ENCODE measurements around the gene STYK1. TPM values are rescaled to one million over a fixed set of nuclear protein-coding genes. Genes with fewer than 3 reads are reported as not detected.

Gene STYK1
- total RNA-seq, 1 donor from 2014 or later: 0.79 TPM

- H3K4me1 Mint-ChIP-seq (ENCODE audit: low read depth): peaks cover 5% of the 10 kb centered on the region
- TF ChIP-seq, protein P1, sequence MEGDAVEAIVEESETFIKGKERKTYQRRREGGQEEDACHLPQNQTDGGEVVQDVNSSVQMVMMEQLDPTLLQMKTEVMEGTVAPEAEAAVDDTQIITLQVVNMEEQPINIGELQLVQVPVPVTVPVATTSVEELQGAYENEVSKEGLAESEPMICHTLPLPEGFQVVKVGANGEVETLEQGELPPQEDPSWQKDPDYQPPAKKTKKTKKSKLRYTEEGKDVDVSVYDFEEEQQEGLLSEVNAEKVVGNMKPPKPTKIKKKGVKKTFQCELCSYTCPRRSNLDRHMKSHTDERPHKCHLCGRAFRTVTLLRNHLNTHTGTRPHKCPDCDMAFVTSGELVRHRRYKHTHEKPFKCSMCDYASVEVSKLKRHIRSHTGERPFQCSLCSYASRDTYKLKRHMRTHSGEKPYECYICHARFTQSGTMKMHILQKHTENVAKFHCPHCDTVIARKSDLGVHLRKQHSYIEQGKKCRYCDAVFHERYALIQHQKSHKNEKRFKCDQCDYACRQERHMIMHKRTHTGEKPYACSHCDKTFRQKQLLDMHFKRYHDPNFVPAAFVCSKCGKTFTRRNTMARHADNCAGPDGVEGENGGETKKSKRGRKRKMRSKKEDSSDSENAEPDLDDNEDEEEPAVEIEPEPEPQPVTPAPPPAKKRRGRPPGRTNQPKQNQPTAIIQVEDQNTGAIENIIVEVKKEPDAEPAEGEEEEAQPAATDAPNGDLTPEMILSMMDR (IDR thresholded peaks at IDR 0.05; ENCODE audit: unreplicated experiment): no peak
- H3K9me3 Mint-ChIP-seq (ENCODE audit: low read depth): no peaks in the 10 kb centered on the region
- H3K27ac Mint-ChIP-seq: no peak overlapping the region
- DNase-seq (ENCODE audit: low spot score, unreplicated experiment): no peak
- H3K36me3 Mint-ChIP-seq (ENCODE audit: insufficient read depth): no peaks in the 10 kb centered on the region
- no peaks in the 10 kb centered on the region for H3K27me3 Mint-ChIP-seq
- no peak overlapping the region for H3K4me3 Mint-ChIP-seq (ENCODE audit: low read depth)
Observed at GRCh38 chr12:10618338-10618987, 55.4 kb downstream of the STYK1 start.

GRCh38 chr12:10617863-10618262 lies 56.0 kb downstream of the STYK1 start:
- no peak for DNase-seq (ENCODE audit: low spot score, unreplicated experiment)
- Mint-ChIP-seq H3K27me3 (no peaks in the 10 kb centered on the region), H3K9me3 (ENCODE audit: low read depth) (no peaks in the 10 kb centered on the region), H3K27ac (no peak overlapping the region), H3K4me1 (ENCODE audit: low read depth) (peaks cover 9% of the 10 kb centered on the region), H3K4me3 (ENCODE audit: low read depth) (no peak overlapping the region), H3K36me3 (ENCODE audit: insufficient read depth) (no peaks in the 10 kb centered on the region)
- TF ChIP-seq, protein P1 (IDR thresholded peaks at IDR 0.05; ENCODE audit: unreplicated experiment): no peak

DNA sequence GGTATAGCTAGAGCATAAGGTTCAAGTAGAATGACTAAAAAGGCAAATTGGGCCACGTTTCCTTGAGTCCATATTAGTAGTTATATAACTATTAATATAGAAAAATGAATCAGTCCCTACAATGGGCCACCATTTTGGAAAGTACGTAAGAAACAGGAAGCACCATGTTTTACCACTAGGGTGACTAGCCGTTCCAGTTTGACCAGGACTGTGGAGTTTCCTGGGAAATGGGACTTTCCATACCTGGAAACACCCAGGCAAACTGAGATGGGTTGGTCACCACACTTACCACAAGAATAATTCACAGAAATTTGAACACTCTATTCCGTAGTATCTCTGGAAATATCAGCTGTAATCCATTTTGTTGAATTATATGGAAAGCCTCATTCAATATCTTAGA lies 58.3 kb downstream of the STYK1 start:
- Mint-ChIP-seq H3K9me3 (ENCODE audit: low read depth) (no peaks in the 10 kb centered on the region), H3K27me3 (no peaks in the 10 kb centered on the region), H3K4me3 (ENCODE audit: low read depth) (no peak overlapping the region), H3K36me3 (ENCODE audit: insufficient read depth) (peaks cover 5% of the 10 kb centered on the region), H3K27ac (no peak overlapping the region), H3K4me1 (ENCODE audit: low read depth) (peaks cover 24% of the 10 kb centered on the region)
- TF ChIP-seq, protein P1 (IDR thresholded peaks at IDR 0.05; ENCODE audit: unreplicated experiment): peak; percentile 32
- DNase-seq (ENCODE audit: low spot score, unreplicated experiment): no peak

DNA sequence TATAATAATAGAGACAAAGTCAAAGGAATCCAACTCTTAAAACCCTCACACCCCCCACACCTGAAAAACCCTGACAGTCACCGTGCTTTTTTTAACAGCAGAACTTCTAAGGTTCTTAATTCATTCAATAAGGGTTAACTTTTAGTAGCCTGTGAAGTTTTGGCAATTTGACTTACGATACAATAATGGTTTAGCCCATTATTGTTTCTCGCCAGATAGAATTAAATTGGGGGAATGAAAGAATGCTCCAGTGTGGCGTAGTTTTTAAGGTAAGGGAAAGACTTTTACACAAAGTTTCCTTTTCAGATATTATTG lies 59.8 kb downstream of the STYK1 start:
- H3K27ac Mint-ChIP-seq: peak overlapping the region; percentile 99
- TF ChIP-seq, protein P1 (IDR thresholded peaks at IDR 0.05; ENCODE audit: unreplicated experiment): no peak
- peaks cover 30% of the 10 kb centered on the region for H3K4me1 Mint-ChIP-seq (ENCODE audit: low read depth)
- no peak for DNase-seq (ENCODE audit: low spot score, unreplicated experiment)
- peak overlapping the region; percentile 99 for H3K4me3 Mint-ChIP-seq (ENCODE audit: low read depth)
- peaks cover 10% of the 10 kb centered on the region for H3K36me3 Mint-ChIP-seq (ENCODE audit: insufficient read depth)
- H3K27me3 Mint-ChIP-seq: no peaks in the 10 kb centered on the region
- no peaks in the 10 kb centered on the region for H3K9me3 Mint-ChIP-seq (ENCODE audit: low read depth)

DNA sequence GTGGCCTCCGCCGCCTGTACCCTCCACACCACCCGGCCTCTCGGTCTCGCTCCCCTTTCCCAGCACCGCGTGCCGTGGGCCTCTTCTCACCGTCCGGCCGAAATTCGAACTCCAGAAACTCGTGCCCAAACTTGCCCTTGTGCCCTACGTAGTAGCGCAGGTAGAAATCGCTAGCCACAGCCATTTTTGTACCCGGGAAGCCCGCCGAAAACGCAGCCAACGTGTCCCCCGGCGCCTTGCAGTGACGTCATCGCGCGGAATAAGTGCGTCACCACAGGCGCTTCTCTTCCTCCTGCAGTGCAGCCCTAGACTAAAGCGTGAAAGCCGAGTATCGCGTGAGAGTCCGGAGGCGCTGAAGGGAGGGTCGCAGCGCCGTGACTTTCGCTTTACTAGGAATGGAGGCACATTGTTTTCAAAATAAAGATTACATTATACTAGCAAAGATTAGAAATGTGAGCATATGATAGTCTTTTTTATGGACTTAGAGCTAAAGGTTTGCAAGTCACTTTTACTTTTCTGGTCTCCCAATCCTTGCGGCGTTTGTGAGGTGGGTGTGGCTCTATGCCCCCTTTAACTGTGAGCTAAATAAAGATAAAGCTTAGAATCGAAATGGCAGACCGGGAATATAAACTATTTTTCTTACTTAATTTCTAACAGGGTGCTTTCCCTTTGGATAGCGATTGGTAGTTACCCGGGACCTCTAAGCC lies 60.4 kb downstream of the STYK1 start, which contains the start of gene MAGOHB:
Gene MAGOHB (minus strand): TSS at position 261 of the 707 bp plus-strand sequence. CDS start 77 bp downstream, at position 184.
- TF ChIP-seq, protein P1 (IDR thresholded peaks at IDR 0.05; ENCODE audit: unreplicated experiment): no peak
- Mint-ChIP-seq H3K4me1 (ENCODE audit: low read depth) (peaks cover 30% of the 10 kb centered on the region), H3K36me3 (ENCODE audit: insufficient read depth) (peaks cover 10% of the 10 kb centered on the region), H3K27me3 (no peaks in the 10 kb centered on the region), H3K9me3 (ENCODE audit: low read depth) (no peaks in the 10 kb centered on the region), H3K27ac (peak within 1 kb of the TSS; percentile 99), H3K4me3 (ENCODE audit: low read depth) (peak within 1 kb of the TSS; percentile 99)
- DNase-seq (ENCODE audit: low spot score, unreplicated experiment): peak; percentile 100
